Upper lobe of left lung (tissue), 6 donors: ENCODE results near the gene GAN. TPM values are rescaled to one million over a fixed set of nuclear protein-coding genes. Genes with fewer than 3 reads are reported as not detected.

Source experiments
- ATAC-seq, 2 donors: fragments of 200-7000 bp; cut with Tn5 transposase; one replicate each; pipeline ENCODE4 v1.9.1; 2022; ENCODE audit warnings: mild to moderate bottlenecking in 2 of 2, moderate library complexity in 2 of 2; ENCODE audit not compliant: low FRiP score in 2 of 2
- DNase-seq, 2 donors: peaks; one replicate each; pipeline ENCODE4 v3.0.0-alpha.2; 2019 to 2020
- H3K27ac ChIP-seq, 4 donors: fragments of 200-600 bp; sonication (generic); one replicate each; pipeline ENCODE4 v1.5.1; 2016 to 2019
- H3K27me3 ChIP-seq, 4 donors: fragments of 200-600 bp; sonication (generic); one replicate each; pipeline ENCODE4 v1.5.1; 2017 to 2019
- H3K36me3 ChIP-seq, 4 donors: fragments of 200-600 bp; sonication (generic); one replicate each; pipeline ENCODE4 v1.5.1; 2016 to 2019
- H3K4me1 ChIP-seq, 4 donors: fragments of 200-600 bp; sonication (generic); one replicate each; pipeline ENCODE4 v1.5.1; 2018 to 2019
- H3K4me3 ChIP-seq, 4 donors: fragments of 200-600 bp; sonication (generic); one replicate each; pipeline ENCODE4 v1.5.1; 2017 to 2019; ENCODE audit warnings: mild to moderate bottlenecking in 2 of 4, moderate library complexity in 1 of 4
- H3K9me3 ChIP-seq, 4 donors: fragments of 200-600 bp; sonication (generic); one replicate each; pipeline ENCODE4 v1.5.1; 2018 to 2019
- CTCF ChIP-seq, 6 experiments: fragments of 450-650 bp in 4 of 6; fragments of 200-600 bp in 2 of 6; sonication (generic) in 2 of 6; IDR thresholded peaks; one replicate each; pipeline ENCODE4 v1.5.1; 2016 to 2019; ENCODE audit warnings: antibody characterized with exemption in 6 of 6
- EP300 ChIP-seq, 4 donors: sonication (generic); formaldehyde crosslinking; IDR thresholded peaks; one replicate each; pipeline ENCODE4 v1.5.1; 2017; ENCODE audit warnings: antibody characterized with exemption in 4 of 4, control low read depth in 2 of 4
- POLR2A ChIP-seq, 4 donors: fragments of 450-650 bp; IDR thresholded peaks; one replicate each; pipeline ENCODE4 v1.5.1; 2016 to 2017; ENCODE audit warnings: antibody characterized with exemption in 4 of 4, mild to moderate bottlenecking in 2 of 4
- POLR2AphosphoS5 ChIP-seq, 2 donors: sonication (generic); formaldehyde crosslinking; IDR thresholded peaks; one replicate each; pipeline ENCODE4 v1.5.1; 2017; ENCODE audit warnings: antibody characterized with exemption in 2 of 2
- WGBS, 2 donors: methylation state at CpG; one replicate each; pipeline ENCODE4 v1.1.5; 2017 to 2018; 5-methylcytosine and 5-hydroxymethylcytosine counted together
- total RNA-seq, 6 donors: library from RNA; depleted of rRNA in 4 of 6; stranded (reverse); fragments of >200 nt in 4 of 6; gene quantifications; one replicate each; pipeline versions ENCODE4 v1.1.0 to v1.2.1, GENCODE V29; 2016 to 2021
- donor health status: DM: no; HTN: no; CAD: no; lungs with moderate emphysema.
- donor health status: DM: no; HTN: yes; CAD: no; lungs with severe emphysema.

Gene GAN
- total RNA-seq, 6 donors from 2014 or later = 3.3 to 8.4 (median 5.9) TPM

GRCh38 chr16:81284995-81285600 lies 29.7 kb upstream of the GAN start:
- no peak overlapping the region for H3K4me3 ChIP-seq
- H3K9me3 ChIP-seq = no peaks in the 10 kb centered on the region
- no peak overlapping the region for H3K27ac ChIP-seq
- 75 to 85% methylated on average over 8 of the region's 8 CpGs for WGBS, 2 donors
- no peaks in the 10 kb centered on the region for H3K36me3 ChIP-seq
- ATAC-seq = no peak
- no peaks in the 10 kb centered on the region for H3K27me3 ChIP-seq
- no peak for TF ChIP-seq CTCF (IDR thresholded peaks at IDR 0.05)
- TF ChIP-seq POLR2AphosphoS5 (IDR thresholded peaks at IDR 0.05) = no peak
- TF ChIP-seq POLR2A (IDR thresholded peaks at IDR 0.05) = no peak
- no peak for TF ChIP-seq EP300 (IDR thresholded peaks at IDR 0.05)
- H3K4me1 ChIP-seq = no peaks in the 10 kb centered on the region
- DNase-seq = no peak

- H3K4me1 ChIP-seq = no peaks in the 10 kb centered on the region
- 90 to 97% methylated on average over 1 of the region's 1 CpG for WGBS, 2 donors
Measured at GRCh38 chr16:81286190-81286589, 28.6 kb upstream of the GAN start.

GRCh38 chr16:81291117-81291516 lies 23.6 kb upstream of the GAN start:
- 90 to 98% methylated on average over 9 of the region's 9 CpGs for WGBS, 2 donors
- H3K4me3 ChIP-seq = no peak overlapping the region
- no peak for DNase-seq
- no peak for ATAC-seq
- no peaks in the 10 kb centered on the region for H3K4me1 ChIP-seq
- H3K9me3 ChIP-seq = no peaks in the 10 kb centered on the region
- TF ChIP-seq EP300 (IDR thresholded peaks at IDR 0.05) (no peak), POLR2AphosphoS5 (IDR thresholded peaks at IDR 0.05) (no peak), POLR2A (IDR thresholded peaks at IDR 0.05) (no peak), CTCF (IDR thresholded peaks at IDR 0.05) (no peak)
- no peaks in the 10 kb centered on the region for H3K27me3 ChIP-seq
- no peaks in the 10 kb centered on the region for H3K36me3 ChIP-seq
- H3K27ac ChIP-seq = no peak overlapping the region

More at GRCh38 chr16:81286190-81286589, 28.6 kb upstream of the GAN start:
- no peak for ATAC-seq
- Histone ChIP-seq H3K9me3 (no peaks in the 10 kb centered on the region), H3K4me3 (no peak overlapping the region), H3K27ac (no peak overlapping the region), H3K27me3 (no peaks in the 10 kb centered on the region), H3K36me3 (no peaks in the 10 kb centered on the region)
- no peak for DNase-seq
- TF ChIP-seq POLR2A (IDR thresholded peaks at IDR 0.05) (no peak), EP300 (IDR thresholded peaks at IDR 0.05) (no peak), CTCF (IDR thresholded peaks at IDR 0.05) (no peak), POLR2AphosphoS5 (IDR thresholded peaks at IDR 0.05) (no peak)

GRCh38 chr16:81292936-81293335 lies 21.8 kb upstream of the GAN start:
- 80 to 90% methylated on average over 5 of the region's 5 CpGs for WGBS, 2 donors
- no peak for DNase-seq
- no peak for ATAC-seq
- Histone ChIP-seq H3K36me3 (no peaks in the 10 kb centered on the region), H3K9me3 (no peaks in the 10 kb centered on the region), H3K27me3 (no peaks in the 10 kb centered on the region), H3K4me3 (no peak overlapping the region), H3K27ac (no peak overlapping the region), H3K4me1 (no peaks in the 10 kb centered on the region)
- no peak for TF ChIP-seq EP300 (IDR thresholded peaks at IDR 0.05)
- no peak for TF ChIP-seq CTCF (IDR thresholded peaks at IDR 0.05)
- no peak for TF ChIP-seq POLR2AphosphoS5 (IDR thresholded peaks at IDR 0.05)
- TF ChIP-seq POLR2A (IDR thresholded peaks at IDR 0.05) = no peak
